Measurements from ENCODE around the gene PCOLCE2.

PCOLCE2 gene

GRCh38 chr3:142888481-142889211, at the start of gene PCOLCE2:
Gene PCOLCE2, minus strand, starts transcription at chr3:142889083. Its CDS starts 187 bp downstream, at chr3:142888896.
- DNase-seq (ENCODE audit: low read depth) = no peak

- DNase-seq (ENCODE audit: low read depth) = no peak
Observed at GRCh38 chr3:142935963-142936362, 47.1 kb upstream of the PCOLCE2 start.

GRCh38 chr3:142934887-142935269, 46.0 kb upstream of the PCOLCE2 start:
- DNase-seq (ENCODE audit: low read depth) = no peak

- no peak for DNase-seq (ENCODE audit: low read depth)
Observed at GRCh38 chr3:142934128-142934886, 45.4 kb upstream of the PCOLCE2 start.

- DNase-seq (ENCODE audit: low read depth) = no peak
Observed at GRCh38 chr3:142931222-142931621, 42.3 kb upstream of the PCOLCE2 start.

- DNase-seq (ENCODE audit: low read depth) = no peak
Observed at GRCh38 chr3:142930463-142930862, 41.6 kb upstream of the PCOLCE2 start.

- no peak for DNase-seq (ENCODE audit: low read depth)
Observed at GRCh38 chr3:142929890-142930289, 41.0 kb upstream of the PCOLCE2 start.

GRCh38 chr3:142929109-142929508, 40.2 kb upstream of the PCOLCE2 start:
- DNase-seq (ENCODE audit: low read depth) = peak; percentile 13

GRCh38 chr3:142926368-142926944, 37.6 kb upstream of the PCOLCE2 start:
- no peak for DNase-seq (ENCODE audit: low read depth)

GRCh38 chr3:142925140-142925539, 36.3 kb upstream of the PCOLCE2 start:
- no peak for DNase-seq (ENCODE audit: low read depth)

GRCh38 chr3:142923694-142924093, 34.8 kb upstream of the PCOLCE2 start:
- DNase-seq (ENCODE audit: low read depth) = no peak

- no peak for DNase-seq (ENCODE audit: low read depth)
Observed at GRCh38 chr3:142916605-142917004, 27.7 kb upstream of the PCOLCE2 start.

GRCh38 chr3:142915636-142916035, 26.8 kb upstream of the PCOLCE2 start:
- no peak for DNase-seq (ENCODE audit: low read depth)

- no peak for DNase-seq (ENCODE audit: low read depth)
Observed at GRCh38 chr3:142914286-142914811, 25.5 kb upstream of the PCOLCE2 start.

GRCh38 chr3:142913432-142913831, 24.5 kb upstream of the PCOLCE2 start:
- DNase-seq (ENCODE audit: low read depth) = no peak

- no peak for DNase-seq (ENCODE audit: low read depth)
Observed at GRCh38 chr3:142912402-142913172, 23.7 kb upstream of the PCOLCE2 start.

GRCh38 chr3:142910280-142910679, 21.4 kb upstream of the PCOLCE2 start:
- no peak for DNase-seq (ENCODE audit: low read depth)

GRCh38 chr3:142909282-142909681, 20.4 kb upstream of the PCOLCE2 start:
- no peak for DNase-seq (ENCODE audit: low read depth)

- no peak for DNase-seq (ENCODE audit: low read depth)
Observed at GRCh38 chr3:142907996-142908395, 19.1 kb upstream of the PCOLCE2 start.

- DNase-seq (ENCODE audit: low read depth) = no peak
Observed at GRCh38 chr3:142904639-142905436, 16.0 kb upstream of the PCOLCE2 start.

GRCh38 chr3:142902356-142902755, 13.5 kb upstream of the PCOLCE2 start:
- no peak for DNase-seq (ENCODE audit: low read depth)

All from stimulated activated CD4-positive, alpha-beta T cell treated with anti-CD3 and anti-CD28 coated beads, Interleukin-2, amount 100 ng/mL, for 4 hours (primary cell).